Upper lobe of left lung (tissue), 4 donors: Measurements from ENCODE around the gene SERHL2.

Experiments used
- CTCF ChIP-seq, 6 experiments: fragments of 450-650 bp in 4 of 6; fragments of 200-600 bp in 2 of 6; sonication (generic) in 2 of 6; IDR thresholded peaks; one replicate each; pipeline ENCODE4 v1.5.1; 2016 to 2019; ENCODE audit warnings: antibody characterized with exemption in 6 of 6
- EP300 ChIP-seq, 4 donors: sonication (generic); formaldehyde crosslinking; IDR thresholded peaks; one replicate each; pipeline ENCODE4 v1.5.1; 2017; ENCODE audit warnings: antibody characterized with exemption in 4 of 4, control low read depth in 2 of 4
- POLR2A ChIP-seq, 4 donors: fragments of 450-650 bp; IDR thresholded peaks; one replicate each; pipeline ENCODE4 v1.5.1; 2016 to 2017; ENCODE audit warnings: antibody characterized with exemption in 4 of 4, mild to moderate bottlenecking in 2 of 4
- POLR2AphosphoS5 ChIP-seq, 2 donors: sonication (generic); formaldehyde crosslinking; IDR thresholded peaks; one replicate each; pipeline ENCODE4 v1.5.1; 2017; ENCODE audit warnings: antibody characterized with exemption in 2 of 2

- TF ChIP-seq POLR2A (IDR thresholded peaks at IDR 0.05) (no peak), POLR2AphosphoS5 (IDR thresholded peaks at IDR 0.05) (no peak), CTCF (IDR thresholded peaks at IDR 0.05) (no peak), EP300 (IDR thresholded peaks at IDR 0.05) (no peak)
These were observed 68.4 kb downstream of the SERHL2 start for GRCh38 chr22:42622061-42622710.
